Measurements from ENCODE around the gene DCBLD2.

DCBLD2 gene

GRCh38 chr3:98791341-98792325, 109.9 kb downstream of the DCBLD2 start:
- DNase-seq (ENCODE audit: low read depth): no peak

- no peak for DNase-seq (ENCODE audit: low read depth)
Measured at GRCh38 chr3:98788651-98789050, 112.8 kb downstream of the DCBLD2 start.

- DNase-seq (ENCODE audit: low read depth): no peak
Measured at GRCh38 chr3:98787181-98787580, 114.3 kb downstream of the DCBLD2 start.

- DNase-seq (ENCODE audit: low read depth): no peak
Measured at GRCh38 chr3:98786364-98787006, 115.0 kb downstream of the DCBLD2 start.

GRCh38 chr3:98784666-98785600, 116.6 kb downstream of the DCBLD2 start:
- no peak for DNase-seq (ENCODE audit: low read depth)

GRCh38 chr3:98784042-98784441, 117.5 kb downstream of the DCBLD2 start:
- DNase-seq (ENCODE audit: low read depth): no peak

GRCh38 chr3:98782824-98783500, 118.5 kb downstream of the DCBLD2 start:
- DNase-seq (ENCODE audit: low read depth): no peak

GRCh38 chr3:98780343-98780742, 121.2 kb downstream of the DCBLD2 start:
- no peak for DNase-seq (ENCODE audit: low read depth)

GRCh38 chr3:98779541-98780335, 121.8 kb downstream of the DCBLD2 start:
- no peak for DNase-seq (ENCODE audit: low read depth)

- no peak for DNase-seq (ENCODE audit: low read depth)
Measured at GRCh38 chr3:98778852-98779413, 122.6 kb downstream of the DCBLD2 start.

- DNase-seq (ENCODE audit: low read depth): no peak
Measured at GRCh38 chr3:98778383-98778782, 123.1 kb downstream of the DCBLD2 start.

- no peak for DNase-seq (ENCODE audit: low read depth)
Measured at GRCh38 chr3:98777801-98778220, 123.7 kb downstream of the DCBLD2 start.

- DNase-seq (ENCODE audit: low read depth): no peak
Measured at GRCh38 chr3:98777286-98777685, 124.2 kb downstream of the DCBLD2 start.

- DNase-seq (ENCODE audit: low read depth): no peak
Measured at GRCh38 chr3:98776140-98776493, 125.4 kb downstream of the DCBLD2 start.

- DNase-seq (ENCODE audit: low read depth): no peak
Measured at GRCh38 chr3:98775459-98776139, 125.9 kb downstream of the DCBLD2 start.

GRCh38 chr3:98772022-98772421, 129.5 kb downstream of the DCBLD2 start:
- no peak for DNase-seq (ENCODE audit: low read depth)

- no peak for DNase-seq (ENCODE audit: low read depth)
Measured at GRCh38 chr3:98770261-98771039, 131.0 kb downstream of the DCBLD2 start.

GRCh38 chr3:98769448-98769847, 132.0 kb downstream of the DCBLD2 start:
- no peak for DNase-seq (ENCODE audit: low read depth)

- DNase-seq (ENCODE audit: low read depth): no peak
Measured at GRCh38 chr3:98768961-98769360, 132.5 kb downstream of the DCBLD2 start.

Measured in stimulated activated CD8-positive, alpha-beta memory T cell treated with anti-CD3 and anti-CD28 coated beads, Interleukin-4, amount 100 ng/mL, for 24 hours (primary cell).